Measurements from ENCODE around the gene DR1. TPM values are rescaled to one million over a fixed set of nuclear protein-coding genes. Genes with fewer than 3 reads are reported as not detected.

The DR1 gene
- total RNA-seq, 4 donors from 2014 or later, result 26.8 to 59.1 (median 37.9) TPM

GRCh38 chr1:93317943-93318342 lies 27.8 kb upstream of the DR1 start:
- Histone ChIP-seq H3K4me3 (no peak overlapping the region), H3K36me3 (no peaks in the 10 kb centered on the region), H3K4me1 (no peaks in the 10 kb centered on the region), H3K9me3 (no peaks in the 10 kb centered on the region), H3K27ac (no peak overlapping the region), H3K27me3 (no peaks in the 10 kb centered on the region)
- no peak for DNase-seq
- intact Hi-C loops (cut with DNase I; ENCODE audit: low total_unique reads) (no loop called here), in situ Hi-C loops (cut with MboI; ENCODE audit: low sequenced_read_pairs in 4 of 4) (loop anchor here in 3 of 4 donors (25.0 kb wide), 4 partner anchors 94 to 544 kb away; no protein-coding TSS in a partner anchor)
- no peak for ATAC-seq
- TF ChIP-seq POLR2A (IDR thresholded peaks at IDR 0.05), result no peak
- TF ChIP-seq, protein P1, sequence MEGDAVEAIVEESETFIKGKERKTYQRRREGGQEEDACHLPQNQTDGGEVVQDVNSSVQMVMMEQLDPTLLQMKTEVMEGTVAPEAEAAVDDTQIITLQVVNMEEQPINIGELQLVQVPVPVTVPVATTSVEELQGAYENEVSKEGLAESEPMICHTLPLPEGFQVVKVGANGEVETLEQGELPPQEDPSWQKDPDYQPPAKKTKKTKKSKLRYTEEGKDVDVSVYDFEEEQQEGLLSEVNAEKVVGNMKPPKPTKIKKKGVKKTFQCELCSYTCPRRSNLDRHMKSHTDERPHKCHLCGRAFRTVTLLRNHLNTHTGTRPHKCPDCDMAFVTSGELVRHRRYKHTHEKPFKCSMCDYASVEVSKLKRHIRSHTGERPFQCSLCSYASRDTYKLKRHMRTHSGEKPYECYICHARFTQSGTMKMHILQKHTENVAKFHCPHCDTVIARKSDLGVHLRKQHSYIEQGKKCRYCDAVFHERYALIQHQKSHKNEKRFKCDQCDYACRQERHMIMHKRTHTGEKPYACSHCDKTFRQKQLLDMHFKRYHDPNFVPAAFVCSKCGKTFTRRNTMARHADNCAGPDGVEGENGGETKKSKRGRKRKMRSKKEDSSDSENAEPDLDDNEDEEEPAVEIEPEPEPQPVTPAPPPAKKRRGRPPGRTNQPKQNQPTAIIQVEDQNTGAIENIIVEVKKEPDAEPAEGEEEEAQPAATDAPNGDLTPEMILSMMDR (IDR thresholded peaks at IDR 0.05 in 4 of 5, conservative IDR thresholded peaks at IDR 0.05 in 1 of 5), result no peak

DNA sequence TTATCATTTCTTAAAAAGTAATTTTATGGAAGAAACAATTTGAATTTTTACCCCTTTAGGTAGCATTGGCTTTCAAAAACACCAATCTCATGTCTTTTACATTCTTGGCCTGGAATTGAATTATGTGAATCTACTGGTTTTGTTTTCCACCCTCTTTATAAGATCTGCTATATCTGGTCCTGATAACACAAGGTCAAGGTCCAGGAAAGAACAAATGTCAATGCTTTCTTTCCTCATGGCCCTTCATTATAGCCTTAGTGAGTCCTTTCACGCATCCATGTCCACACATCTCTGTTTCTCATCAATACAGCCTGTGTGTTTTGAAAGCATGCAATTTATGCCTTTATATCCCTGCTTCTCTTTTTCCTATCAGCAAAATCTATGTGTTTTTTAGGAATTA lies 24.0 kb upstream of the DR1 start:
- Histone ChIP-seq H3K27ac (no peak overlapping the region), H3K4me1 (no peaks in the 10 kb centered on the region), H3K4me3 (no peak overlapping the region), H3K9me3 (no peaks in the 10 kb centered on the region), H3K36me3 (no peaks in the 10 kb centered on the region), H3K27me3 (no peaks in the 10 kb centered on the region)
- ATAC-seq (no peak), DNase-seq (no peak)
- intact Hi-C loops (cut with DNase I; ENCODE audit: low total_unique reads) (no loop called here), in situ Hi-C loops (cut with MboI; ENCODE audit: low sequenced_read_pairs in 4 of 4) (loop anchor here in 3 of 4 donors (25.0 kb wide), 4 partner anchors 91 to 541 kb away; no protein-coding TSS in a partner anchor)
- TF ChIP-seq POLR2A (IDR thresholded peaks at IDR 0.05), result no peak
- TF ChIP-seq, protein P1 (IDR thresholded peaks at IDR 0.05 in 4 of 5, conservative IDR thresholded peaks at IDR 0.05 in 1 of 5), result no peak

DNA sequence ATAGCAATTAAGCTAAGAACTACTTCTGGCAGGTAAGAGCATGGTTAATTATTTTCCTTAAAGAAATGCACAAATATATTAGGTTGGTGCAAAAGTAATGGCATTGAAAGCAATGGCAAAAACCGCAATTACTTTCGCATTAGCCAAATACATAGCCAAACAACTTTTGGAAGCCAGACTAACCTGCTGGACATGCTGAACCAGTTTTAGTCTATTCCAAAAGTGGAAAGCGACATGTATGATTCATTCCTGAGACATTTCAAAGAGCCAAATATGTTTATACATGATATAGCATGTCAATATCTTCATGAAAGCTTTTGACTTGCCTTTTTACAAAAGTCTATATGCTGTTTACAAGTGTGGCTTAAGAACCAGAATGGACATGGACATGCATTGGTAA lies 23.4 kb upstream of the DR1 start:
- ATAC-seq (no peak), DNase-seq (no peak)
- Histone ChIP-seq H3K4me1 (no peaks in the 10 kb centered on the region), H3K36me3 (no peaks in the 10 kb centered on the region), H3K4me3 (no peak overlapping the region), H3K27me3 (no peaks in the 10 kb centered on the region), H3K27ac (no peak overlapping the region), H3K9me3 (no peaks in the 10 kb centered on the region)
- no peak for TF ChIP-seq POLR2A (IDR thresholded peaks at IDR 0.05)
- TF ChIP-seq, protein P1 (IDR thresholded peaks at IDR 0.05 in 4 of 5, conservative IDR thresholded peaks at IDR 0.05 in 1 of 5), result no peak
- in situ Hi-C loops (cut with MboI; ENCODE audit: low sequenced_read_pairs in 4 of 4), result loop anchor here in 3 of 4 donors (25.0 kb wide), 4 partner anchors 90 to 540 kb away; no protein-coding TSS in a partner anchor
- intact Hi-C loops (cut with DNase I; ENCODE audit: low total_unique reads), result no loop called here

GRCh38 chr1:93323185-93323820 lies 22.4 kb upstream of the DR1 start:
- TF ChIP-seq, protein P1 (IDR thresholded peaks at IDR 0.05 in 4 of 5, conservative IDR thresholded peaks at IDR 0.05 in 1 of 5), result no peak
- TF ChIP-seq POLR2A (IDR thresholded peaks at IDR 0.05), result no peak
- Histone ChIP-seq H3K36me3 (no peaks in the 10 kb centered on the region), H3K4me3 (no peak overlapping the region), H3K27me3 (no peaks in the 10 kb centered on the region), H3K9me3 (no peaks in the 10 kb centered on the region), H3K4me1 (no peaks in the 10 kb centered on the region), H3K27ac (no peak overlapping the region)
- intact Hi-C loops (cut with DNase I; ENCODE audit: low total_unique reads) (no loop called here), in situ Hi-C loops (cut with MboI; ENCODE audit: low sequenced_read_pairs in 4 of 4) (loop anchor here in 3 of 4 donors (25.0 kb wide), 4 partner anchors 89 to 539 kb away; no protein-coding TSS in a partner anchor)
- ATAC-seq, result no peak
- no peak for DNase-seq

Measured in gastrocnemius medialis (tissue), 4 donors.